Stimulated activated naive B cell treated with anti-CD40 and anti-IgM and Interleukin-4, amounts not matched to agents 10 μg/mL and 1 μg/mL and 100 μg/mL, for 72 hours (primary cell): ENCODE results near the gene C16orf90.

ENCODE experiments used
- ATAC-seq, 2 donors: fragments of 150-1000 bp; cut with Tn5 transposase; replicated peaks; 2 replicates each; pipeline ENCODE4 v1.10.0; 2021; ENCODE audit warnings: moderate library complexity in 1 of 2
- DNase-seq: peaks from one replicate; pipeline ENCODE4 v3.0.0; 2021
- H3K27ac Mint-ChIP-seq: one replicate; pipeline ENCODE4 v1.8.0; 2022; ENCODE audit warnings: mild to moderate bottlenecking, mixed read lengths
- H3K27me3 Mint-ChIP-seq, 2 donors: one replicate each; pipeline ENCODE4 v1.8.0; 2022; ENCODE audit warnings: mixed read lengths in 2 of 2
- H3K36me3 Mint-ChIP-seq, 2 donors: one replicate each; pipeline ENCODE4 v1.8.0; 2022; ENCODE audit warnings: mixed read lengths in 2 of 2, mild to moderate bottlenecking in 1 of 2
- H3K4me1 Mint-ChIP-seq, 2 donors: one replicate each; pipeline ENCODE4 v1.8.0; 2022; ENCODE audit warnings: mixed read lengths in 2 of 2, mild to moderate bottlenecking in 1 of 2
- H3K4me3 Mint-ChIP-seq, 2 donors: one replicate each; pipeline ENCODE4 v1.8.0; 2022; ENCODE audit warnings: mild to moderate bottlenecking in 2 of 2, mixed read lengths in 2 of 2, moderate library complexity in 1 of 2
- H3K9me3 Mint-ChIP-seq, 2 donors: one replicate each; pipeline ENCODE4 v1.8.0; 2022; ENCODE audit warnings: mixed read lengths in 2 of 2, mild to moderate bottlenecking in 1 of 2

Gene C16orf90

DNA sequence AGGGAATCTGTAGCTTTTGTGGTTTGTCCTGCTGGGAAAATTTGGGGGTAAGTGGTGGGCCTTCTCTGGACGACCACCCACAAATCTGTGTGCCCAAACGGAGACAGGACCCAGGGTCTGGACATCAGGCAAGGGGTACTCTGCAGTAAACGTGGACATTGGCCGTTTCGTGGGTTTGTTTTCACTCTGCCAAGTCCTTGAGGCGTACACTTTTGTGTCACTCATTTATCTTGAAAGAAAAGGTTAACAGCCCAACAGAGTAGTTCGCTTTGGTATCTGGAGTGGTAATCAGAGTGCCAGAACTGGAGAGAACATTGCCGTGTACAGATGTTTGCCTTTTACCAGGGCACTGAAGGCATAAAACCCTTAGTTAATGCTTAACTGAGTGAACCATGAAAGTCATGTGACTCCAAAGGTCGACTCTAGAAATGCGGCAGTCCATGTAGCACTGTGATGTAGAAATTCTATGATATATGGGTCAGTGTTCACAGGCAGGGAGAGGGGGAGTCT, 36.4 kb downstream of the C16orf90 start:
- DNase-seq, result no peak
- H3K4me1 Mint-ChIP-seq, result peaks cover 30 to 45% of the 10 kb centered on the region in 2 donors

DNA sequence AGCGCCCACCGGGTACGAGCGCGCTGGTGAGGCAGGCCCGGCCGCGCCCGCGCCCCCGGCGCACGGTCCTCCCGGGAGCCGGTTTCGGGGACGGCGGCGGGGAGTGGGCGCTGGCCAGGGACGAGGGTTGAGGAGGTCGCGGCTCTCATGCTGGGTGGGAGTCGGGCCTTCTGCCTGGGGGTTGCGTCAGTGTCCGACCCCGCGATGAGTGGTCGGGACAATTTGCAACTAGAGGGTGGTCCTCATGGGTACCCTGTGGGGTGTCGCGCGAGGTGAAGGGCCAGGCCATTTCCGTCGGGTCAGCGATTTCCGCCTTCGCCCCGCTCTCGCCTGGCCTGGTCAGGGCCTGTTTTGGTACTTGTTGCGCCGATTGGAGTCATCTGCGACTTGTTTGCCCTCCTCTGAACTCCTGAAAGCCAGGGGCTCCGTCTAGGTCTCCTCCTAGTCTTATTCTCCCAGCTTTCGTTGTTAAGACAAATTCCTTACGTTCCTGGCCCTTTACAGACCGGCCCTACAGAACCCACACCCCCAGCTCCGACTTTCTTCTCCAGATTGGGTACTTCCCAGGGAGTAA, 36.9 kb downstream of the C16orf90 start:
- peak overlapping the region; percentile 88 to 89 for H3K4me3 Mint-ChIP-seq
- no peaks in the 10 kb centered on the region for H3K9me3 Mint-ChIP-seq
- DNase-seq (no peak), ATAC-seq (peak in 1 of 2 donors; percentile 6)
- H3K27ac Mint-ChIP-seq, result peak overlapping the region; percentile 95
- H3K36me3 Mint-ChIP-seq, result peaks cover 0 to 2% of the 10 kb centered on the region in 2 donors
- peaks cover 30 to 45% of the 10 kb centered on the region in 2 donors for H3K4me1 Mint-ChIP-seq
- no peaks in the 10 kb centered on the region for H3K27me3 Mint-ChIP-seq

More for the DNA sequence above, 36.4 kb downstream of the C16orf90 start:
- Mint-ChIP-seq H3K27me3 (no peaks in the 10 kb centered on the region), H3K9me3 (no peaks in the 10 kb centered on the region), H3K36me3 (peaks cover 0 to 2% of the 10 kb centered on the region in 2 donors), H3K27ac (peak overlapping the region; percentile 95), H3K4me3 (peak overlapping the region; percentile 88 to 89)
- peak; percentile 46 to 49 for ATAC-seq

GRCh38 chr16:3457434-3458252, 37.6 kb downstream of the C16orf90 start:
- Mint-ChIP-seq H3K36me3 (peaks cover 0 to 2% of the 10 kb centered on the region in 2 donors), H3K27ac (peak overlapping the region; percentile 93), H3K4me3 (peak overlapping the region; percentile 82 to 86), H3K9me3 (no peaks in the 10 kb centered on the region), H3K4me1 (peaks cover 28 to 44% of the 10 kb centered on the region in 2 donors), H3K27me3 (no peaks in the 10 kb centered on the region)
- peak; percentile 86 for DNase-seq
- ATAC-seq, result peak; percentile 89 to 90

DNA sequence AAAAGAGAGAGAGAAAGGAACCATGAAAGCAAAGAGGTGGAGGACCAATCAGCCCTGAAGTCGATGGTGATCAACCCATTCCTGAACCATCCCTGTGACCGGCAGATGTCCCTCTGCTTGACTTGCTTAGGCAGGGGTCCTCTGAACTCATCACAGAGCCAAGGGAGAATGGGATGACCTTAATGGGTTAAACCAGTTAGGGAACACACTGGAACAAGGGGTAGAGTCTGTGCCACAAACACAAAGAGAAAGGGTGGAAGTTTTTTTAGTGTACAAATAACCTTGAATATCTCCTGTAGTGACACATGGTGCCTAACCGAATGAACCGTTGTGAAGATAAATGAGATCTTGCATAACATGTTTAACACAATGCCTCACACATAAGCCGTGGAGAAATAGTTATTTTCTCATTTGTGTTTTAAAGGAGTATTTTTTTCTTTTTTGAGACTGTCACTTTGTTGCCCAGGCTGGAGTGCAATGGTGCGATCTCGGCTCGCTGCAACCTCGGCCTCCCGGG, 40.6 kb downstream of the C16orf90 start:
- Mint-ChIP-seq H3K36me3 (peaks cover 5 to 9% of the 10 kb centered on the region in 2 donors), H3K4me3 (no peak overlapping the region), H3K27me3 (no peaks in the 10 kb centered on the region), H3K4me1 (peaks cover 13 to 26% of the 10 kb centered on the region in 2 donors), H3K27ac (no peak overlapping the region), H3K9me3 (peaks cover 0 to 1% of the 10 kb centered on the region in 2 donors)
- no peak for ATAC-seq
- no peak for DNase-seq

DNA sequence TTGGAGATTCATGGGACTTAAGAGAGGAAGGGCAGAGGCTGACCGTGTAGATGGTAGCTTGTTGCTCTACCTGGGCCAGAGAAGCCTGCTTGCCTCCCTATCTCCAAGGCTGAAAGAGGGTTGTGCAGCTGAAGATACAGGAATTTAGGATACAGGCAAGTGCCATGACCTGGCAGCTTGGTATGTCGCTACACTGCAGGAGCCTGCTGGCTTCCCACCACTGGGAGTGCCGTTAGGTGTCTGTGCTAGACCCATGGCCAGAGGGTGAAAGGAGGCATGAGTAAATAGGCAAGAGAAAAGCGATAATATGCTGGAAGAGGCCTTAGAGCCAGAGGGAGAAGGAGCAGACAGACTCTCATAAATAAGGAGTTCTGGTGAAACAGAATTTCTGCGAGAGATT, 41.2 kb downstream of the C16orf90 start:
- H3K4me3 Mint-ChIP-seq, result no peak overlapping the region
- DNase-seq (no peak), ATAC-seq (no peak)
- peaks cover 0 to 2% of the 10 kb centered on the region in 2 donors for H3K9me3 Mint-ChIP-seq
- H3K27ac Mint-ChIP-seq, result no peak overlapping the region
- peaks cover 7 to 20% of the 10 kb centered on the region in 2 donors for H3K4me1 Mint-ChIP-seq
- H3K27me3 Mint-ChIP-seq, result no peaks in the 10 kb centered on the region
- peaks cover 7 to 8% of the 10 kb centered on the region in 2 donors for H3K36me3 Mint-ChIP-seq

DNA sequence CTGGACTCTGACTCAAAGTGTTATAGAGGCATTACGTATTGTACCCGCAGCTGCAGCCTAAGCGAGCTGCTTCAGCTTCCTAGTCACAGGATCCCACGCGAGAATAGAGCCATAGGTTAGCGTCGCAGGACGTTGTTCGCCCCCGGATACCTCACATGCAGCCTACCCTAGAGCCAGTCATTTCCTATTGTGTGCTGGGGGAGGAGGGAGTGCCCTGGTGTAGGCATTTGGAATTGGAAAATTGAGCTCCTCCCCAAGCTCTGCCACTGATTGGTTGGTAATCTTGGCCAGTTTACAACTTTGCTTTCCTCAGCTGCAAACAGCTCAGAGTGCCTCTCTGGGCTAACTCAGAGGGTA, 51.3 kb downstream of the C16orf90 start:
- peak; percentile 65 to 81 for ATAC-seq
- H3K27me3 Mint-ChIP-seq, result peaks cover 7 to 9% of the 10 kb centered on the region in 2 donors

More for the DNA sequence above, 51.3 kb downstream of the C16orf90 start:
- DNase-seq, result peak; percentile 48
- peak overlapping the region; percentile 89 to 98 for H3K4me3 Mint-ChIP-seq
- peaks cover 0 to 5% of the 10 kb centered on the region in 2 donors for H3K4me1 Mint-ChIP-seq
- H3K9me3 Mint-ChIP-seq, result peaks cover 7% of the 10 kb centered on the region in 2 donors
- peak overlapping the region; percentile 99 for H3K27ac Mint-ChIP-seq
- H3K36me3 Mint-ChIP-seq, result peaks cover 21 to 35% of the 10 kb centered on the region in 2 donors
